ENCODE results near the gene LYSMD1.

GRCh38 chr1:151211972-151212705, 46.4 kb upstream of the LYSMD1 start:
- TF ChIP-seq CTCF (conservative IDR thresholded peaks at IDR 0.05; ENCODE audit: low read length), result no peak
- TF ChIP-seq EZH2phosphoT487 (IDR thresholded peaks at IDR 0.05; ENCODE audit: borderline replicate concordance, low read depth, low read length), result no peak
